GM12878 (cell line): ENCODE data around the gene PDZRN3. TPM values are rescaled to one million over a fixed set of nuclear protein-coding genes. Genes with fewer than 3 reads are reported as not detected.

Source experiments
- ATAC-seq: fragments of 200-7000 bp; cut with Tn5 transposase; 3 replicates; pipeline ENCODE4 v1.9.1; 2020; ENCODE audit warnings: mild to moderate bottlenecking, moderate library complexity
- BruUV-seq: library from RNA; stranded (reverse); fragments of 400-500 nt; replicated peaks from 2 replicates; lab custom pipeline; 2021; lab: Mats Ljungman, UMichigan
- CTCF ChIA-PET: fragments of 300-600 bp; sonication (Branson Sonifier 250); formaldehyde crosslinking; extraction: SDS; loops from one replicate; lab custom pipeline; 2021; ENCODE audit warnings: inconsistent platforms; lab: Yijun Ruan, JAX
- POLR2A ChIA-PET: fragments of 350-600 bp; formaldehyde crosslinking; extraction: SDS; loops from one replicate; lab custom pipeline; 2021; ENCODE audit warnings: inconsistent platforms; lab: Charles Lee
- RAD21 ChIA-PET: fragments of 300-600 bp; sonication (Branson Sonifier 250); formaldehyde crosslinking; loops from one replicate; lab custom pipeline; 2023; ENCODE audit warnings: antibody characterized with exemption; ENCODE audit not compliant: unreplicated experiment; lab: Charles Lee
- SMC1A ChIA-PET: fragments of 300-600 bp; sonication (Branson Sonifier 250); formaldehyde crosslinking; loops from one replicate; lab custom pipeline; 2023; ENCODE audit not compliant: unreplicated experiment, uncharacterized antibody; lab: Charles Lee
- DNase-seq: peaks from one replicate; pipeline ENCODE4 v3.0.0-alpha.2; 2011; ENCODE audit warnings: low read depth, low spot score
- FAIRE-seq: peaks from 3 replicates; lab custom pipeline; 2011; peaks lifted over from hg19 to GRCh38; lab: Jason Lieb, UNC
- H2AFZ ChIP-seq: 2 replicates; pipeline ENCODE4 v1.6.0; 2011; ENCODE audit warnings: low read depth, low read length, control low read depth; ENCODE audit not compliant: control insufficient read depth
- H3K27ac ChIP-seq: 2 replicates; pipeline ENCODE4 v1.5.1; 2011; ENCODE audit warnings: control low read depth; ENCODE audit not compliant: control insufficient read depth, insufficient read depth
- H3K27me3 ChIP-seq, 2 experiments: replicated peaks in 1 of 2; 2 replicates each; pipeline versions ENCODE4 v1.6.0 to v1.6.1; 2011; ENCODE audit warnings: low read length in 1 of 2; ENCODE audit not compliant: control insufficient read depth in 2 of 2, insufficient read depth in 2 of 2
- H3K36me3 ChIP-seq, 2 experiments: 2 replicates each; pipeline ENCODE4 v1.5.1; 2011; ENCODE audit warnings: low read length in 1 of 2; ENCODE audit not compliant: control insufficient read depth in 2 of 2, insufficient read depth in 2 of 2
- H3K4me1 ChIP-seq: 2 replicates; pipeline ENCODE4 v1.6.1; 2011; ENCODE audit warnings: mild to moderate bottlenecking, low read length, moderate library complexity, mixed read lengths; ENCODE audit not compliant: control insufficient read depth, insufficient read depth
- H3K4me2 ChIP-seq: 2 replicates; pipeline ENCODE4 v1.6.0; 2011; ENCODE audit warnings: control low read depth; ENCODE audit not compliant: control insufficient read depth, insufficient read depth
- H3K4me3 ChIP-seq: fragments of 200-600 bp; sonication (generic); 2 replicates; pipeline ENCODE4 v1.5.1; 2016
- H3K79me2 ChIP-seq: 2 replicates; pipeline ENCODE4 v1.6.0; 2011; ENCODE audit warnings: low read length; ENCODE audit not compliant: control insufficient read depth, insufficient read depth
- H3K9ac ChIP-seq: 2 replicates; pipeline ENCODE4 v1.8.0; 2011; ENCODE audit warnings: low read length, control low read depth, mixed read lengths; ENCODE audit not compliant: control insufficient read depth, insufficient read depth
- H3K9me3 ChIP-seq: replicated peaks from 3 replicates; pipeline ENCODE4 v1.5.1; 2011; ENCODE audit warnings: mild to moderate bottlenecking, low read length; ENCODE audit not compliant: control insufficient read depth, insufficient read depth
- H4K20me1 ChIP-seq: 2 replicates; pipeline ENCODE4 v1.6.0; 2011; ENCODE audit not compliant: control insufficient read depth, insufficient read depth
- CHD4 ChIP-seq: fragments of 200-600 bp; sonication (generic); IDR thresholded peaks from 2 replicates; pipeline ENCODE4 v1.6.1; 2016; ENCODE audit warnings: mild to moderate bottlenecking
- ESRRA ChIP-seq: IDR thresholded peaks from 2 replicates; pipeline ENCODE4 v1.6.1; 2012; ENCODE audit warnings: mild to moderate bottlenecking, low read length, improper control_type of control experiment
- MYC ChIP-seq: IDR thresholded peaks from 2 replicates; pipeline ENCODE4 v1.6.1; 2011; ENCODE audit warnings: mild to moderate bottlenecking, low read length, moderate library complexity, inconsistent platforms; ENCODE audit not compliant: insufficient read depth, insufficient replicate concordance, insufficient read length, severe bottlenecking
- SPI1 ChIP-seq: IDR thresholded peaks from 2 replicates; pipeline ENCODE4 v1.6.1; 2011; ENCODE audit warnings: low read depth, mild to moderate bottlenecking, low read length, moderate library complexity, borderline replicate concordance; ENCODE audit not compliant: insufficient read depth
- SUZ12 ChIP-seq: fragments of 200-600 bp; sonication (generic); IDR thresholded peaks from one replicate; pipeline ENCODE4 v1.6.1; 2018; ENCODE audit warnings: antibody characterized with exemption, mild to moderate bottlenecking; ENCODE audit not compliant: unreplicated experiment
- TCF12 ChIP-seq: IDR thresholded peaks from 2 replicates; pipeline ENCODE4 v1.6.1; 2011; ENCODE audit warnings: low read depth, mild to moderate bottlenecking, low read length
- ZBTB40 ChIP-seq: fragments of 450-650 bp; IDR thresholded peaks from 2 replicates; pipeline ENCODE4 v1.6.1; 2016; ENCODE audit warnings: mild to moderate bottlenecking, moderate library complexity, borderline replicate concordance
- ZNF207 ChIP-seq: fragments of 450-650 bp; IDR thresholded peaks from 2 replicates; pipeline ENCODE4 v1.6.1; 2014; ENCODE audit warnings: antibody characterized with exemption, mild to moderate bottlenecking, borderline replicate concordance
- WGBS: methylation state at CpG from one replicate; pipeline ENCODE4 v1.1.6; 2016; ENCODE audit warnings: low lambda C conversion rate; ENCODE audit not compliant: insufficient replicate concordance, insufficient coverage; ENCODE audit errors: missing lambda C conversion rate; 5-methylcytosine and 5-hydroxymethylcytosine counted together
- in situ Hi-C: fragments of 300-500 bp; cut with MboI; formaldehyde crosslinking; loops from 9 replicates; pipeline ENCODE4 v1.14.3; 2018; ENCODE audit warnings: mixed read lengths
- intact Hi-C: fragments of 100-400 bp; cut with micrococcal nuclease; formaldehyde crosslinking; loops from one replicate; pipeline ENCODE4 v1.14.2; 2022; ENCODE audit not compliant: unreplicated experiment
- polyA plus RNA-seq, 11 experiments: library from polyadenylated mRNA; depleted of rRNA in 4 of 11; unstranded in 6 of 11; stranded (reverse) in 5 of 11; fragments of >200 nt; fragmentation: Nextera tagmentation in 4 of 11; fragmentation: Illumina TruSeq in 1 of 11; extraction: Ambion mirVana in 4 of 11; extraction: Trizol in 1 of 11; gene quantifications; 1 replicate in 1 of 11; 2 replicates in 10 of 11; pipeline versions ENCODE4 v1.2.1 to v1.2.3, GENCODE V29; 2011 to 2016; ENCODE audit warnings: inconsistent platforms in 2 of 11, missing spikeins in 2 of 11, low read depth in 1 of 11
- total RNA-seq, 4 experiments: library from RNA; depleted of rRNA in 3 of 4; stranded (reverse); fragments of >200 nt in 3 of 4; fragmentation: Illumina TruSeq in 1 of 4; extraction: Trizol in 1 of 4; gene quantifications; 2 replicates each; pipeline versions ENCODE4 v1.2.1 to v1.2.3, GENCODE V29; 2013 to 2021

PDZRN3 gene
- total and polyA plus RNA-seq, 10 of the 15 experiments (the other 5 are each of a cell fraction or from before 2014, with no cell fraction given), result 0.07 to 0.37 (median 0.12) TPM; not detected in 6

- H3K9me3 ChIP-seq, result no peaks in the 10 kb centered on the region
- ChIA-PET SMC1A (no interaction called here), CTCF (interaction anchor here (1.0 to 1.2 kb wide), 2 partner anchors 13 to 83 kb away, joined by 3 read pairs; no protein-coding TSS in a partner anchor), POLR2A (no interaction called here)
- intact Hi-C loops (no loop called here), in situ Hi-C loops (no loop called here)
- no peaks in the 10 kb centered on the region for H3K36me3 ChIP-seq
- no peak overlapping the region for H3K4me3 ChIP-seq
- H3K27ac ChIP-seq, result no peak overlapping the region
- H3K9ac ChIP-seq, result no peak overlapping the region
- WGBS, result 26% methylated on average over 14 of the region's 14 CpGs
- BruUV-seq, result no TSS peak
- TF ChIP-seq SPI1 (no peak), ESRRA (no peak), TCF12 (no peak), CHD4 (no peak), MYC (no peak), SUZ12 (no peak), ZNF207 (no peak), ZBTB40 (no peak)
- TF ChIP-seq, all 136 proteins: peak for 0
- FAIRE-seq, result no peak
- ATAC-seq, result no peak
- H2AFZ ChIP-seq, result no peak overlapping the region
- no peak for DNase-seq
- RAD21 ChIA-PET, result no interaction called here
- no peaks in the 10 kb centered on the region for H3K79me2 ChIP-seq
- H3K4me1 ChIP-seq, result no peaks in the 10 kb centered on the region
- H4K20me1 ChIP-seq, result no peaks in the 10 kb centered on the region
- H3K27me3 ChIP-seq, result no peaks in the 10 kb centered on the region; a peak in 1 of 4 replicates
- H3K4me2 ChIP-seq, result no peak overlapping the region
Measured at GRCh38 chr3:73419179-73419803, 205.4 kb downstream of the PDZRN3 start.
